IPS-20b (cell line): ENCODE results near the gene CLSTN2.

Source experiments
- H3K27ac ChIP-seq: one replicate; pipeline ENCODE4 v1.5.1; 2013; ENCODE audit warnings: low read length
- H3K27me3 ChIP-seq: 2 replicates; pipeline ENCODE4 v1.6.1; 2013; ENCODE audit warnings: mild to moderate bottlenecking, low read length, inconsistent platforms; ENCODE audit not compliant: insufficient read depth
- H3K36me3 ChIP-seq: 2 replicates; pipeline ENCODE4 v1.6.1; 2013; ENCODE audit warnings: low read depth, mild to moderate bottlenecking, inconsistent platforms, low read length, moderate library complexity; ENCODE audit not compliant: insufficient read depth
- H3K4me1 ChIP-seq: 2 replicates; pipeline ENCODE4 v1.6.1; 2013; ENCODE audit warnings: mild to moderate bottlenecking, control low read depth, inconsistent platforms, low read length, moderate library complexity; ENCODE audit not compliant: insufficient read depth
- H3K4me3 ChIP-seq: 2 replicates; pipeline ENCODE4 v1.5.1; 2013; ENCODE audit warnings: mild to moderate bottlenecking, low read length, inconsistent platforms
- H3K9ac ChIP-seq: 2 replicates; pipeline ENCODE4 v1.6.1; 2013; ENCODE audit warnings: low read depth, mild to moderate bottlenecking, inconsistent platforms, low read length, moderate library complexity
- H3K9me3 ChIP-seq: 2 replicates; pipeline ENCODE4 v1.6.1; 2013; ENCODE audit warnings: mild to moderate bottlenecking, low read depth, low read length, inconsistent platforms; ENCODE audit not compliant: insufficient read depth

CLSTN2 gene

DNA sequence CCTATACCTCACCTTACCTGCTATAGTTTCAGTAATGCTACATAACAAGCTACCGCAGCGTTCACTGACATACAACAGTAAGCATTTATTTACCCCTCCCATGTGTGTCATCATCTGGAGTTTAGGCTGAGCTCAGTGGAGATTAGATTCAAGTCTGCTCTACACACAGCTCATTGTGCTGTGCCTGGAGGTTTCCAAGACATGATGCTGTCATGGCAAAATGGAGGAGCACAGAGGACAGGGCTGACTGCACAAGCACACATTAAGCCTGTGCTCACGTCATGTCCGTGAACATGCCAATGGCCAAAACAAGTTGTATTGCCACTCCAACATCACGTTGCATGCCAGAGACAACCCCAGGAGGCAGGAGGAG lies 409.1 kb downstream of the CLSTN2 start:
- Histone ChIP-seq H3K4me3 (no peak overlapping the region), H3K4me1 (peaks cover 19% of the 10 kb centered on the region), H3K27me3 (no peaks in the 10 kb centered on the region), H3K36me3 (no peaks in the 10 kb centered on the region), H3K27ac (no peak overlapping the region), H3K9me3 (no peaks in the 10 kb centered on the region), H3K9ac (no peak overlapping the region)

DNA sequence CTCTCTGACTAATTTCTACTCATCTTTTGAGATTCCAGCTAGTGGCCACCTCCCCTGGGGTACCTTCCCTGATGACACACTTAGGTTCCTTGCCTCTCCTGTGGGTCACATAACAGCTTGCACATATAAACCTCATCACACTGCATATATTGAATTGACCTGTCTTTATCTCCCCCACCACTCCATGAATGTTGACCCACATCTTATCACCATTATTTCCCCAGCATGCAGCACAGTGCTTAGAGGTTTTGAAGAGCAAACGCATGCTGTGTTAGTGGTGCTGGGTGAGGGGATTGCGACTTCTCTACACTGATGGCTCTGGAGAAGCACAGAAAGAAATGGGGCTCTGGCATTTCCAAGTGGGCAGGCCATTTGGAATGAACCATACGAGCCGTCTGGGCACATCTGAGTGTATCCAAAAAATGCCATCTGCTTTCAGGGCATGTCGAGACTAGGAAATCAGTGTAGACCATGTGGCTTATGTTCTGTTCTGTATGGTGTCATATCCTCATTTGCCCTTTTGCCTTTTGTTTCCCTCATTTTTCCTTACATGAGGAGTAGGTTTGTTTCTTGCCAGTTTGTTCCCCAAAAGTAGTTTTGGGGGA lies 409.7 kb downstream of the CLSTN2 start:
- Histone ChIP-seq H3K4me1 (peaks cover 19% of the 10 kb centered on the region), H3K9me3 (no peaks in the 10 kb centered on the region)

GRCh38 chr3:140347151-140347550 lies 412.2 kb downstream of the CLSTN2 start:
- no peak overlapping the region for H3K4me3 ChIP-seq
- no peak overlapping the region for H3K9ac ChIP-seq
- peaks cover 18% of the 10 kb centered on the region for H3K4me1 ChIP-seq

More for the DNA sequence above, 409.7 kb downstream of the CLSTN2 start:
- Histone ChIP-seq H3K27me3 (no peaks in the 10 kb centered on the region), H3K9ac (no peak overlapping the region), H3K4me3 (no peak overlapping the region), H3K36me3 (no peaks in the 10 kb centered on the region), H3K27ac (no peak overlapping the region)

DNA sequence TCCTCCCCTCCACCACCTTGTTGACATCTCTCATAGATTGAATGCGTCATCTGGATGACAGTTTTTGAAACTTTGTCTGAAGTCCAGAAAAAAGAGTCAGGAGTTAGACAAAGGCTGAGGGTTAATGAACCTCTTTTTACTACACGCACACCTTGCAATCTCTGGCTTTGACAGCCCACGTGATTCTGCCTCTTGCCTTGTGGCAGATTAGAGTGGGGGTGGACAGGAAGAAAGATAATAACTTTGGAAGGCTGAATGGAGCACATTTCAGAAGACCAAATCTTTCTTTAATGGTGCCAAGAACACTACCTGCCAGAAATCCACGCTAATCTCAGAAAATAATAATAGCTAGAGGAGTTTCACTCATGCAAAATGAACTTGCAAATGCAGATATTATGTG lies 415.0 kb downstream of the CLSTN2 start:
- Histone ChIP-seq H3K27ac (no peak overlapping the region), H3K27me3 (no peaks in the 10 kb centered on the region), H3K9me3 (no peaks in the 10 kb centered on the region), H3K4me3 (no peak overlapping the region), H3K36me3 (no peaks in the 10 kb centered on the region), H3K9ac (no peak overlapping the region), H3K4me1 (peaks cover 13% of the 10 kb centered on the region; the same call in 1 of the 2 replicates)

More at GRCh38 chr3:140347151-140347550, 412.2 kb downstream of the CLSTN2 start:
- H3K27ac ChIP-seq = no peak overlapping the region
- H3K27me3 ChIP-seq = no peaks in the 10 kb centered on the region
- no peaks in the 10 kb centered on the region for H3K9me3 ChIP-seq
- no peaks in the 10 kb centered on the region for H3K36me3 ChIP-seq

GRCh38 chr3:140351466-140351865 lies 416.5 kb downstream of the CLSTN2 start:
- Histone ChIP-seq H3K9me3 (no peaks in the 10 kb centered on the region), H3K4me1 (peaks cover 13% of the 10 kb centered on the region; the same call in 1 of the 2 replicates), H3K4me3 (no peak overlapping the region), H3K27ac (no peak overlapping the region), H3K27me3 (no peaks in the 10 kb centered on the region), H3K9ac (no peak overlapping the region), H3K36me3 (no peaks in the 10 kb centered on the region)

DNA sequence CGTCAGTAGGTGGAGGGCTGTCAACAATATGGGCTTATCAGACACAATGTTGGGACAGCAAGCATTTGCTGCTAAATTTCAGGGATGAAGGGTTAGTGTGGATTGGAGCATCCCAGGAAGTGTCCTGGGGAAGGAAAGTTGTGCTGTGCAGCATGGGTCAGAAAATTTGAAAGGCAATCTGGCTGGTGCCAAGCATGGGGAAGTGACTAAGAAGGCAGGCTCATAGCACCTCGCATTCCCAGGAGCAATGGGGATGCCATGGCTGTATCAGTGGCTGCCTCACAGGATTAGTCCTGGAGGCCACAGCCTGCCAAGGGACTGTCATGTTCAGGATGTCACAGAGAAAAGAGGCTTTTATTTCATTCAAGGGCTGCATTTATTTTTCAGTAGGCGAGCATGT lies 420.5 kb downstream of the CLSTN2 start:
- peaks cover 13% of the 10 kb centered on the region; the same call in 1 of the 2 replicates for H3K4me1 ChIP-seq
- no peak overlapping the region for H3K9ac ChIP-seq
- no peaks in the 10 kb centered on the region for H3K36me3 ChIP-seq
- no peaks in the 10 kb centered on the region for H3K9me3 ChIP-seq
- H3K27me3 ChIP-seq = no peaks in the 10 kb centered on the region
- H3K4me3 ChIP-seq = no peak overlapping the region
- H3K27ac ChIP-seq = no peak overlapping the region

DNA sequence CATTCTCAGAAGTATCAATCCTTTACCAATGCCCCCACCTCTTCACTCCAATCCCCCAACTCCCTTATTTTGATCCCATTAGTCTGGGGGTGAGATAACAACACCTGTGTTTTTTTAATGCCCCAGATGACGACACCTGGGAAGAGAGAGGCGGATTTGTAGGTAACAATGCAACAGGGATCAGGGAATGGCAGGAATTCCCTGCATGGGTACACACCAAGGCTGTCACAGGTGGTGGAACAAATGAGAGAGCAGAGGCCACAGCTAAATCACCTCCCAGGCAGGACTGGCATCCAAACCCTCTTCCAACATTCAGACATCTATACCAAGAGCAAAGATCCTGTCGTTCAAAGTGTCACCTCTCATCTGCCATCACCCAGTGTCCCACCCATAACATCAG lies 423.7 kb downstream of the CLSTN2 start:
- no peak overlapping the region for H3K27ac ChIP-seq
- no peaks in the 10 kb centered on the region for H3K36me3 ChIP-seq
- H3K4me1 ChIP-seq = no peaks in the 10 kb centered on the region
- H3K9me3 ChIP-seq = no peaks in the 10 kb centered on the region; the same call in 1 of the 2 replicates
- no peaks in the 10 kb centered on the region for H3K27me3 ChIP-seq
- H3K4me3 ChIP-seq = no peak overlapping the region
- H3K9ac ChIP-seq = no peak overlapping the region

- Histone ChIP-seq H3K4me1 (no peaks in the 10 kb centered on the region), H3K36me3 (no peaks in the 10 kb centered on the region), H3K9me3 (no peaks in the 10 kb centered on the region; the same call in 1 of the 2 replicates), H3K9ac (no peak overlapping the region), H3K4me3 (no peak overlapping the region), H3K27ac (no peak overlapping the region), H3K27me3 (no peaks in the 10 kb centered on the region)
These were observed 424.4 kb downstream of the CLSTN2 start for GRCh38 chr3:140359233-140359995.

GRCh38 chr3:140360332-140360731 lies 425.3 kb downstream of the CLSTN2 start:
- H3K27ac ChIP-seq = no peak overlapping the region
- no peaks in the 10 kb centered on the region for H3K4me1 ChIP-seq
- no peaks in the 10 kb centered on the region; the same call in 1 of the 2 replicates for H3K9me3 ChIP-seq
- H3K36me3 ChIP-seq = no peaks in the 10 kb centered on the region
- H3K4me3 ChIP-seq = no peak overlapping the region
- no peaks in the 10 kb centered on the region for H3K27me3 ChIP-seq
- H3K9ac ChIP-seq = no peak overlapping the region

- no peaks in the 10 kb centered on the region; the same call in 1 of the 2 replicates for H3K9me3 ChIP-seq
- no peak overlapping the region for H3K9ac ChIP-seq
- no peak overlapping the region for H3K4me3 ChIP-seq
- H3K27ac ChIP-seq = no peak overlapping the region
- no peaks in the 10 kb centered on the region for H3K27me3 ChIP-seq
- H3K4me1 ChIP-seq = no peaks in the 10 kb centered on the region
- H3K36me3 ChIP-seq = no peaks in the 10 kb centered on the region
These were observed 428.8 kb downstream of the CLSTN2 start for GRCh38 chr3:140363801-140364200.

DNA sequence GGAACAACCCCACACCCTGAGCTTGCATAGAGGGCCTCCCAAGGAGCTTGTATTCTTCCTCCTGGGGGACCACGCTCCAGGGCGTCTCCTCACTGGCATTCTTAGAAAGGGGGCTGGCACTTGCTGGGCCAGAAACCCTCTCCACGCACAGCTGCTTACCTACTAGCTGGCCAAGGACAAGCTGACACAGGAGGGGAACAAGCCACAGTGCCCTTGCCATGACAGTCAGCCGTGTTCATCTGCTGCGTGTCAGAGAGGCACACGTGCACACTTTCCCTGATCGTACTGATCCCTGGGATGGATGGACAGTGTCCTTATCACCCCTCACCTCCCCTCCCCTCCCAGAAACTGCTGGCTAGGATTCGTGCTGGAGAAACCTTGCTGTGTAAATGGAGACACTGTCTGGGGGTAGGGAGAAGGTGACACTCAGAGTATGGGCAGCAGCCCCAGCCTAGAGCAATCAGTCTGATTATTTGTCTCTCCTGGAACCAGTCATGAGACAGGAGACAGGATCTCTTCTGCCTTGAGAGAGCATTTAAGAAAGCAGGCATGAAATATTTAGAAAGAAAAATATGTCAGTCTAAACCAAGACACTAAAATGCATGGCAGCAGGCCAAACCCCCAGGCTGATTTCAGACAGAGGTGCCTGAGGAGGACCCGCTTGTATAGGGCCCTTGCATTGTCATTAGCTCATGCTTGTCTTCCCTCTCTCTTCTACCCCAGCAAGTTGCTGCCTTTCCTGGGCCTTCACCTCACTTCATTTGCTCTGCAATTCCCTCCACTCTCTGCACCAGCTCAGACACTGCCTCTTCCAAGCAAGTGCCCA lies 431.1 kb downstream of the CLSTN2 start:
- Histone ChIP-seq H3K27me3 (no peaks in the 10 kb centered on the region), H3K9me3 (no peaks in the 10 kb centered on the region; the same call in 1 of the 2 replicates), H3K27ac (no peak overlapping the region), H3K36me3 (no peaks in the 10 kb centered on the region), H3K9ac (no peak overlapping the region), H3K4me3 (no peak overlapping the region), H3K4me1 (no peaks in the 10 kb centered on the region)
